ENCODE measurements around the gene KLRG1.
A peak's percentile ranks its signal among the peaks of the same experiment; 100 is the strongest.

The KLRG1 gene

DNA sequence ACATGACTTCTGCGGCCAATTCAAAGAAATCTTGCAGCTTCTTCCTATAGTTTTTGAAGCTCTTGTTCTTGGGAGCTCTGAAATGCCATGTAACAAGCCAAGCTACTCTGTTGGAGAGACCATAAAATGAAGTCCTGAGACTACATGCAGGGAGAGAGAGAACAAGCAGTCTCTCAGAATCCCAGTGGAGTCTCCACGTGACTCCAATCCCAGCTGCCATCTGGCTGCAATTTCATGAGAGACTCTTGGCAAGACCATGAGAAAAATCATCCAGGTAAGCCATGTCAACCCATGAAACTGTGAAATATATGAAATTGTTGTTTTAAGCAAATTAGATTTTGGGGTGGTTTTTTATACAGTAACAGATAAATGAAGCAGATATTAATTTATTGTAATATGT, 54.4 kb downstream of the KLRG1 start:
- DNase-seq, result peak; percentile 71

- DNase-seq, result no peak
Measured at GRCh38 chr12:9047105-9047504, 57.8 kb downstream of the KLRG1 start.

GRCh38 chr12:9048930-9049329, 59.6 kb downstream of the KLRG1 start:
- no peak for DNase-seq

DNA sequence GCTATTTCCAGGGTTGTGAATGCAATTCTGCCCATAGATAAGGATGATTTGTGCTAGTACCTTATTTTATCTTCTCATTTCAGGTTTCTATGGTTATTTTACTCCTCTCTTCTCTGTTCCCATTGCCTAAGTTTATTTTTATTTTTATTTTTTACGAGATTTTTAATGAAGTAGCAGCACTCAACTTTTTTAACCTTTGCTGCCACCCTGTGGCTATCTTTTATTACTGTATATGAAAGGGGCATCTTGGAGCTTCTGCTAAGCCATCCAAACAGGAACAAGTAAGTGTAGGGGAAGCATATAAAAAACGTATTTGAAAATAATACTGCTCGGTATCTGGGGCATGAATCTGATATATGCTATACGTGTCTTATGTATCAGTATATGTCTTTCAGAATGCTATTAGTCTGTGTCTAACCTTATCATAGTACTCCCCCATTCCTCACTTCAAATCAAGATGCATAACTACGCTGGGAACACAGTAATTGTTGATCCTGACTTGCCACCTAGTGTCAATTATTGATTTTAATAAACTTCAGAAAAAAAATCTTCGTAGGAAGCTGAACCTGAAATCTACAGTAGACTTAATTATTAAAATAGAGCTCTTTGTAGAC, 60.3 kb downstream of the KLRG1 start:
- DNase-seq, result peak; percentile 7

GRCh38 chr12:9050521-9051157, 61.3 kb downstream of the KLRG1 start:
- no peak for DNase-seq

DNA sequence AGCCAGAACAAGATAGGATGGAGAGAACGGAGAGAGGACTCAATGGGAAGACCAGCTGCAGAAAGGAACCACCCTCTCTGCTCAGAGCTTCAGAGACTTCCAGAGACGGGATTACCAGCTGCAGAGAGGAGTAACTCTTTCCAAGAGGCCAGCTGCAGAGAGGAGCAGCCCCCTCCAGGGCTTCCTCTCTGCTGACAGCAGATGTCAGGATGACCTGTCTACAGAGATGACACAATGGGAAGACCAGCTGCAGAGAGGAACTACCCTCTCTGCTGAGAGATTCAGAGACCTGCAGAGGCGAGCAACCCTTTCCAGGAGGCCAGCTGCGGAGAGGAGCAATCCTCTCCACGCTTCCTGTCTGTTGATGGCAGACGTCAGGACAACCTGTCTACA, 61.8 kb downstream of the KLRG1 start:
- DNase-seq, result no peak

DNA sequence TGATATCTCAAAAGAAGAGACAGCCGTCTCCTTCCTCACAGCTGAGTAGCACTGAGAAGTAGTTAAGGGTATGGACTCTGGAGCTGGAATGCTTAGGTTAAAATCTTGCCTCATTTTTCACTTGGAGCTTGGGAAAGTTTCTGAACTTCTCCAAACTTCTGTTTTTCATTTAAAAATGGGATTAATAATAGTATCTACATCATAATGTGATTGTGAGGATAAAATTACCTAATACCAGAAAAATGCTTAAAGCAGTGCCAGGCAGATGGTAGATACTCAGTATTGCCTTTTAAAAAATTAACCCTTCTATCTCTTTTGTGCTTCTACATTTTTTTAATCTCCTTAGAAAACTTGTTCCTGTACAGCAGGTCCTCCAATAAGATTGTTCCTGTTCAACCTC, 63.3 kb downstream of the KLRG1 start:
- DNase-seq, result no peak
